HEK293 (cell line): Measurements from ENCODE around the gene RBFOX1.

Source experiments
- CTCF ChIA-PET: fragments of 350-600 bp; formaldehyde crosslinking; extraction: SDS; loops from one replicate; lab custom pipeline; 2021; ENCODE audit warnings: antibody characterized with exemption; lab: Yijun Ruan, JAX
- POLR2A ChIA-PET: fragments of 300-600 bp; formaldehyde crosslinking; extraction: SDS; loops from one replicate; lab custom pipeline; 2020; ENCODE audit warnings: antibody characterized with exemption, inconsistent platforms; lab: Yijun Ruan, JAX
- H3K27ac ChIP-seq: fragments of 200-500 bp; sonication (Bioruptor generic); 2 replicates; pipeline ENCODE4 v1.5.1; 2014; ENCODE audit warnings: low read depth, low read length, control low read depth, inconsistent platforms; ENCODE audit errors: extremely low read depth
- H3K36me3 ChIP-seq, 2 experiments: fragments of 200-500 bp in 1 of 2; sonication (Bioruptor generic) in 1 of 2; 1 replicate in 1 of 2; 2 replicates in 1 of 2; pipeline ENCODE4 v1.5.1; 2014 to 2017; ENCODE audit warnings: inconsistent platforms in 2 of 2, low read length in 2 of 2; ENCODE audit not compliant: control insufficient read depth in 2 of 2, insufficient read depth in 1 of 2
- H3K4me1 ChIP-seq: fragments of 200-500 bp; sonication (Bioruptor generic); 2 replicates; pipeline ENCODE4 v1.5.1; 2014; ENCODE audit warnings: mild to moderate bottlenecking, low read length, inconsistent platforms; ENCODE audit not compliant: control insufficient read depth, insufficient read depth
- H3K4me3 ChIP-seq: 2 replicates; pipeline ENCODE4 v1.5.1; 2011; ENCODE audit warnings: low read depth, mild to moderate bottlenecking, control low read depth, low read length, moderate library complexity
- H3K9me3 ChIP-seq: fragments of 200-500 bp; sonication (Bioruptor generic); 2 replicates; pipeline ENCODE4 v1.5.1; 2014; ENCODE audit warnings: low read depth, low read length, inconsistent platforms; ENCODE audit not compliant: control insufficient read depth, insufficient read depth
- KLF9 ChIP-seq: fragments of 450-650 bp; formaldehyde crosslinking; IDR thresholded peaks from 2 replicates; pipeline ENCODE4 v1.5.1; 2016; ENCODE audit warnings: missing biosample characterization, missing genetic modification characterization, low read depth
- MYNN ChIP-seq: fragments of 450-650 bp; formaldehyde crosslinking; IDR thresholded peaks from 2 replicates; pipeline ENCODE4 v1.5.1; 2016; ENCODE audit warnings: missing biosample characterization, missing genetic modification characterization, borderline replicate concordance
- MZF1 ChIP-seq: fragments of 450-650 bp; formaldehyde crosslinking; IDR thresholded peaks from 2 replicates; pipeline ENCODE4 v1.5.1; 2017; ENCODE audit warnings: missing biosample characterization, missing genetic modification characterization, borderline replicate concordance
- OVOL3 ChIP-seq: fragments of 450-650 bp; formaldehyde crosslinking; IDR thresholded peaks from 2 replicates; pipeline ENCODE4 v1.5.1; 2016; ENCODE audit warnings: missing biosample characterization, missing genetic modification characterization
- SETDB1 ChIP-seq: IDR thresholded peaks from one replicate; pipeline ENCODE4 v1.6.1; 2017; ENCODE audit warnings: mild to moderate bottlenecking, low read length, moderate library complexity, mixed read lengths; ENCODE audit not compliant: insufficient read length
- SP3 ChIP-seq: fragments of 450-650 bp; formaldehyde crosslinking; IDR thresholded peaks from 2 replicates; pipeline ENCODE4 v1.5.1; 2016; ENCODE audit warnings: missing biosample characterization, missing genetic modification characterization
- TSHZ1 ChIP-seq: fragments of 450-650 bp; formaldehyde crosslinking; IDR thresholded peaks from 2 replicates; pipeline ENCODE4 v1.5.1; 2016; ENCODE audit warnings: missing biosample characterization, missing genetic modification characterization, borderline replicate concordance
- YY2 ChIP-seq: fragments of 450-650 bp; formaldehyde crosslinking; IDR thresholded peaks from 2 replicates; pipeline ENCODE4 v1.5.1; 2016; ENCODE audit warnings: missing biosample characterization, missing genetic modification characterization
- ZBTB17 ChIP-seq: fragments of 450-650 bp; formaldehyde crosslinking; IDR thresholded peaks from 2 replicates; pipeline ENCODE4 v1.5.1; 2016; ENCODE audit warnings: missing biosample characterization, missing genetic modification characterization
- ZBTB8A ChIP-seq: fragments of 450-650 bp; formaldehyde crosslinking; IDR thresholded peaks from 2 replicates; pipeline ENCODE4 v1.5.1; 2016; ENCODE audit warnings: missing biosample characterization, missing genetic modification characterization
- ZNF114 ChIP-seq: fragments of 450-650 bp; formaldehyde crosslinking; IDR thresholded peaks from 2 replicates; pipeline ENCODE4 v1.5.0; 2017; ENCODE audit warnings: missing biosample characterization, missing genetic modification characterization
- ZNF121 ChIP-seq: fragments of 450-650 bp; formaldehyde crosslinking; IDR thresholded peaks from 2 replicates; pipeline ENCODE4 v1.5.1; 2016; ENCODE audit warnings: missing biosample characterization, missing genetic modification characterization
- ZNF214 ChIP-seq: fragments of 450-650 bp; formaldehyde crosslinking; IDR thresholded peaks from 2 replicates; pipeline ENCODE4 v1.5.1; 2017; ENCODE audit warnings: missing biosample characterization, mild to moderate bottlenecking, missing genetic modification characterization, borderline replicate concordance
- ZNF23 ChIP-seq: fragments of 450-650 bp; formaldehyde crosslinking; IDR thresholded peaks from 2 replicates; pipeline ENCODE4 v1.5.1; 2016; ENCODE audit warnings: missing biosample characterization, missing genetic modification characterization, borderline replicate concordance
- ZNF341 ChIP-seq: fragments of 450-650 bp; formaldehyde crosslinking; IDR thresholded peaks from 2 replicates; pipeline ENCODE4; 2016; ENCODE audit warnings: low read depth, missing biosample characterization, missing genetic modification characterization
- ZNF362 ChIP-seq: fragments of 450-650 bp; formaldehyde crosslinking; IDR thresholded peaks from 2 replicates; pipeline ENCODE4 v1.5.1; 2016; ENCODE audit warnings: missing biosample characterization, missing genetic modification characterization
- ZNF423 ChIP-seq: fragments of 450-650 bp; formaldehyde crosslinking; IDR thresholded peaks from 2 replicates; pipeline ENCODE4 v1.5.1; 2016; ENCODE audit warnings: missing biosample characterization, missing genetic modification characterization
- ZNF426 ChIP-seq: fragments of 450-650 bp; formaldehyde crosslinking; IDR thresholded peaks from 2 replicates; pipeline ENCODE4 v1.5.1; 2017; ENCODE audit warnings: missing biosample characterization, missing genetic modification characterization, mild to moderate bottlenecking, inconsistent platforms, moderate library complexity
- ZNF510 ChIP-seq: fragments of 450-650 bp; formaldehyde crosslinking; IDR thresholded peaks from 2 replicates; pipeline ENCODE4 v1.5.1; 2018; ENCODE audit warnings: mild to moderate bottlenecking, missing genetic modification characterization, missing biosample characterization; ENCODE audit not compliant: insufficient replicate concordance
- ZNF530 ChIP-seq: fragments of 450-650 bp; formaldehyde crosslinking; IDR thresholded peaks from 2 replicates; pipeline ENCODE4 v1.5.1; 2016; ENCODE audit warnings: low read depth, missing biosample characterization, missing genetic modification characterization
- ZNF544 ChIP-seq: fragments of 450-650 bp; formaldehyde crosslinking; IDR thresholded peaks from 2 replicates; pipeline ENCODE4 v1.5.0; 2017; ENCODE audit warnings: missing biosample characterization, missing genetic modification characterization
- ZNF555 ChIP-seq: fragments of 450-650 bp; formaldehyde crosslinking; conservative IDR thresholded peaks from 2 replicates; pipeline ENCODE4 v1.5.1; 2017; ENCODE audit warnings: missing biosample characterization, mild to moderate bottlenecking, missing genetic modification characterization, inconsistent platforms
- ZNF560 ChIP-seq: fragments of 450-650 bp; formaldehyde crosslinking; IDR thresholded peaks from 2 replicates; pipeline ENCODE4 v1.5.1; 2017; ENCODE audit warnings: missing biosample characterization, missing genetic modification characterization, borderline replicate concordance
- ZNF626 ChIP-seq: fragments of 450-650 bp; sonication (Bioruptor Pico); formaldehyde crosslinking; IDR thresholded peaks from 2 replicates; pipeline ENCODE4 v1.5.1; 2018; ENCODE audit warnings: missing biosample characterization, missing genetic modification characterization, inconsistent platforms
- ZNF670 ChIP-seq: fragments of 450-650 bp; formaldehyde crosslinking; IDR thresholded peaks from 2 replicates; pipeline ENCODE4 v1.5.1; 2016; ENCODE audit warnings: missing biosample characterization, missing genetic modification characterization, low read depth
- ZNF777 ChIP-seq: fragments of 450-650 bp; formaldehyde crosslinking; IDR thresholded peaks from 2 replicates; pipeline ENCODE4 v1.5.1; 2017; ENCODE audit warnings: missing biosample characterization, missing genetic modification characterization, borderline replicate concordance
- ZNF843 ChIP-seq: fragments of 450-650 bp; formaldehyde crosslinking; IDR thresholded peaks from 2 replicates; pipeline ENCODE4 v1.5.1; 2016; ENCODE audit warnings: missing biosample characterization, missing genetic modification characterization
- TF ChIP-seq, protein P1 (sequence below): fragments of 450-650 bp; formaldehyde crosslinking; conservative IDR thresholded peaks from 2 replicates; pipeline ENCODE4 v1.5.1; 2016; ENCODE audit warnings: low read depth, missing biosample characterization, missing genetic modification characterization

The RBFOX1 gene

DNA sequence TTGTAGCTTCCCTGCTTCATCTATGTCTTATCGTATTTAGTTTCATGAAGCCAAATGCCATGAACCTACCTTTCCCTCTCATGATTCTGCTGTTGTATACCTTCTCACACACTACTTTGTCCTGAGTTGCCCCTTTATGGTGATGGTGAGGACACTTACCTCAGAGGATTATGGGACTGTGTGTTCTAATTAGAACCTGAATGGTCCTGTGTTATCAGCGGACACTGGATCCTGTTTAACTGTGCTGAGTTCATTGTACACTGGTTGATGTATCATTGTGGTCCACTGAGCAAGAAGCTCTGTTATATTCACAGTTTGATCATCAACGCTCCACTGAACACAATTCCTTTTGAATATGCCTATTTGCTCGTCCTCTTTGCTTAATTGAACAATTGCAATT, 343.0 kb downstream of the RBFOX1 start:
- Histone ChIP-seq H3K4me3 (no peak overlapping the region), H3K36me3 (no peaks in the 10 kb centered on the region), H3K27ac (no peak overlapping the region), H3K4me1 (no peaks in the 10 kb centered on the region), H3K9me3 (no peaks in the 10 kb centered on the region)
- no peak for TF ChIP-seq ZBTB17 (tag by site-specific recombination)
- no peak for TF ChIP-seq MYNN (tag by site-specific recombination)
- no peak for TF ChIP-seq SETDB1
- TF ChIP-seq OVOL3 (tag by site-specific recombination) = no peak
- no peak for TF ChIP-seq ZNF777 (tag by site-specific recombination)
- TF ChIP-seq ZBTB8A = no peak
- TF ChIP-seq ZNF626 (tag by site-specific recombination) = no peak
- no peak for TF ChIP-seq SP3 (tag by site-specific recombination)
- TF ChIP-seq TSHZ1 (tag by site-specific recombination) = no peak
- no peak for TF ChIP-seq MZF1 (tag by site-specific recombination)
- TF ChIP-seq ZNF121 = no peak
- no peak for TF ChIP-seq YY2 (tag by site-specific recombination)
- no peak for TF ChIP-seq ZNF426 (tag by site-specific recombination)
- TF ChIP-seq, protein P1, sequence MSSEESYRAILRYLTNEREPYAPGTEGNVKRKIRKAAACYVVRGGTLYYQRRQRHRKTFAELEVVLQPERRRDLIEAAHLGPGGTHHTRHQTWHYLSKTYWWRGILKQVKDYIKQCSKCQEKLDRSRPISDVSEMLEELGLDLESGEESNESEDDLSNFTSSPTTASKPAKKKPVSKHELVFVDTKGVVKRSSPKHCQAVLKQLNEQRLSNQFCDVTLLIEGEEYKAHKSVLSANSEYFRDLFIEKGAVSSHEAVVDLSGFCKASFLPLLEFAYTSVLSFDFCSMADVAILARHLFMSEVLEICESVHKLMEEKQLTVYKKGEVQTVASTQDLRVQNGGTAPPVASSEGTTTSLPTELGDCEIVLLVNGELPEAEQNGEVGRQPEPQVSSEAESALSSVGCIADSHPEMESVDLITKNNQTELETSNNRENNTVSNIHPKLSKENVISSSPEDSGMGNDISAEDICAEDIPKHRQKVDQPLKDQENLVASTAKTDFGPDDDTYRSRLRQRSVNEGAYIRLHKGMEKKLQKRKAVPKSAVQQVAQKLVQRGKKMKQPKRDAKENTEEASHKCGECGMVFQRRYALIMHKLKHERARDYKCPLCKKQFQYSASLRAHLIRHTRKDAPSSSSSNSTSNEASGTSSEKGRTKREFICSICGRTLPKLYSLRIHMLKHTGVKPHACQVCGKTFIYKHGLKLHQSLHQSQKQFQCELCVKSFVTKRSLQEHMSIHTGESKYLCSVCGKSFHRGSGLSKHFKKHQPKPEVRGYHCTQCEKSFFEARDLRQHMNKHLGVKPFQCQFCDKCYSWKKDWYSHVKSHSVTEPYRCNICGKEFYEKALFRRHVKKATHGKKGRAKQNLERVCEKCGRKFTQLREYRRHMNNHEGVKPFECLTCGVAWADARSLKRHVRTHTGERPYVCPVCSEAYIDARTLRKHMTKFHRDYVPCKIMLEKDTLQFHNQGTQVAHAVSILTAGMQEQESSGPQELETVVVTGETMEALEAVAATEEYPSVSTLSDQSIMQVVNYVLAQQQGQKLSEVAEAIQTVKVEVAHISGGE = no peak
- TF ChIP-seq ZNF555 (tag by site-specific recombination) = no peak
- TF ChIP-seq ZNF544 = no peak
- TF ChIP-seq ZNF341 (tag by site-specific recombination) = no peak
- POLR2A ChIA-PET = no interaction called here
- CTCF ChIA-PET = interaction anchor here (0.7 kb wide), 1 partner anchor 196 kb away, joined by 3 read pairs; no protein-coding TSS in a partner anchor

DNA sequence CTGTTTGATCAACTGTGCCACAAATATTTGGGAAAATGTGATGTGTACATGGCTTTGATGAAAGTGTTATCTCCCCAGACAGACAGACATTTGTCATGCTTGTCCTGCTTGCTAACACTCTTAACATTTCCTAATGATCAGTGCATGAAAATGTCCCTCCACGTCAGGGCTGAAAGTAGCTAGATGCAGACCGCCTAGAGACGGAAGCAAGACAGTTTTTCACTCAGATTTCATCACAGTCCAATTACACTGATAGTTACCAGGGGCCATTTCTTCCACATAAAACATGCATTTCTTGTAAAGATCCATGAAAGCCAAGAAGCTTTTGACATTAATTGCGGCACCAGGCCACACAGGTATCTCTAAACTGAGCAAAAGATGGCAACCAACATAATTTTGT, 347.7 kb downstream of the RBFOX1 start:
- Histone ChIP-seq H3K9me3 (no peaks in the 10 kb centered on the region), H3K36me3 (no peaks in the 10 kb centered on the region), H3K4me1 (no peaks in the 10 kb centered on the region), H3K27ac (no peak overlapping the region), H3K4me3 (no peak overlapping the region)
- TF ChIP-seq ZNF560 (tag by site-specific recombination) (no peak), ZNF670 (tag by site-specific recombination) (no peak), ZNF362 (tag by site-specific recombination) (no peak), ZNF114 (tag by site-specific recombination) (no peak), ZNF23 (no peak), MZF1 (tag by site-specific recombination) (no peak), ZNF510 (tag by site-specific recombination) (no peak), ZNF423 (no peak), ZNF843 (tag by site-specific recombination) (no peak), ZNF555 (tag by site-specific recombination) (no peak), ZNF530 (tag by site-specific recombination) (no peak), ZNF214 (tag by site-specific recombination) (no peak), KLF9 (tag by site-specific recombination) (no peak)
- POLR2A ChIA-PET = no interaction called here
- CTCF ChIA-PET = no interaction called here
